ENCODE measurements around the gene CLDN7.
A peak's percentile ranks its signal among the peaks of the same experiment; 100 is the strongest.

The CLDN7 gene

DNA sequence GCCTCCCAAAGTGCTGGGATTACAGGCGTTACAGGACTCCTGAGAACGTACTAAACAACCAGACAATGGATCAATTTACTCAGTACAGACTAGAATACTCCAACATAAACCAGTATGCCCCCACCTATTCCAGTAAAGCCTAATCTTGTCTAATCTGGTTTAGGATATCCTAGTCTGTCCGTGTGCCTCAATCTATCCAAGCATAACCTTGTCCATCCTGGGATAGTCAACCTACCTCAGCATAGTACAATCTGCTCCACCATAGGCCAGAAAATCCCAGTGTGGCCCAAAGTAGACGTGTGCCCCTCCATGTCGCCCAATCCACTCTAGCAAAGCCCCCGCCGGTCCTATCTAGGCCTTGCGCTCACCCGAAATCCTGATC, 28.6 kb downstream of the CLDN7 start:
- peak overlapping the region; percentile 71 for H3K4me3 ChIP-seq (ENCODE audit: insufficient read length, low read depth)
- H3K4me1 ChIP-seq (ENCODE audit: insufficient read depth, insufficient read length), result peaks cover 10% of the 10 kb centered on the region
- no peaks in the 10 kb centered on the region for H3K27me3 ChIP-seq (ENCODE audit: insufficient read depth, insufficient read length)
- no peaks in the 10 kb centered on the region for H3K9me3 ChIP-seq (ENCODE audit: insufficient read depth, low read length)
- peak overlapping the region; percentile 79 for H3K9ac ChIP-seq (ENCODE audit: insufficient read length, low read depth)
- TF ChIP-seq ZNF274 (IDR thresholded peaks at IDR 0.05; ENCODE audit: low read depth, low read length) (no peak), SUZ12 (IDR thresholded peaks at IDR 0.05; ENCODE audit: extremely low read depth, insufficient read depth, insufficient read length) (no peak), YY1 (IDR thresholded peaks at IDR 0.05; ENCODE audit: insufficient read depth, insufficient read length) (no peak)
- peaks cover 55% of the 10 kb centered on the region for H3K36me3 ChIP-seq (ENCODE audit: insufficient read depth, insufficient read length, low read length)
- DNase-seq (ENCODE audit: low read depth, low spot score), result no peak

DNA sequence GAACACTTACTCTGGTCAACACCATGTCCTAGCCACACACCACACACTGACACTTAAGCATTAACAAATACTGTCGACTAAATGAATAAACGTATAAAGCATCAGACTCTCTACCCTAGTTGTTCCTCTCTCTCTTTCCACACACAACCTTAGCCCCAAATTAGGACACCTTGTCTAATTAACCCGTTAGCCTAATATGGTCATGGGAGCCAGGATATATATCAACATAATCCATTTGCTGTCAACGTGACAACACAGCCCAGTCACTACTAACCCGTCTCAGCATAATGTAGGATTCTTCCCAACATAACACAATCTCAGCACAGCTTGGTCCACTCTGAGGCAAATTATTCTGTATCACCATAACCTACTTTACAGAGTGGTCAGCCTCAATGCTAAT, 30.2 kb downstream of the CLDN7 start:
- Histone ChIP-seq H3K9me3 (ENCODE audit: insufficient read depth, low read length) (no peaks in the 10 kb centered on the region), H3K27me3 (ENCODE audit: insufficient read depth, insufficient read length) (no peaks in the 10 kb centered on the region), H3K9ac (ENCODE audit: insufficient read length, low read depth) (no peak overlapping the region), H3K4me3 (ENCODE audit: insufficient read length, low read depth) (peak overlapping the region; percentile 26), H3K36me3 (ENCODE audit: insufficient read depth, insufficient read length, low read length) (peaks cover 65% of the 10 kb centered on the region), H3K4me1 (ENCODE audit: insufficient read depth, insufficient read length) (peaks cover 10% of the 10 kb centered on the region)
- TF ChIP-seq ZNF274 (IDR thresholded peaks at IDR 0.05; ENCODE audit: low read depth, low read length) (no peak), YY1 (IDR thresholded peaks at IDR 0.05; ENCODE audit: insufficient read depth, insufficient read length) (no peak), SUZ12 (IDR thresholded peaks at IDR 0.05; ENCODE audit: extremely low read depth, insufficient read depth, insufficient read length) (no peak)
- no peak for DNase-seq (ENCODE audit: low read depth, low spot score)

DNA sequence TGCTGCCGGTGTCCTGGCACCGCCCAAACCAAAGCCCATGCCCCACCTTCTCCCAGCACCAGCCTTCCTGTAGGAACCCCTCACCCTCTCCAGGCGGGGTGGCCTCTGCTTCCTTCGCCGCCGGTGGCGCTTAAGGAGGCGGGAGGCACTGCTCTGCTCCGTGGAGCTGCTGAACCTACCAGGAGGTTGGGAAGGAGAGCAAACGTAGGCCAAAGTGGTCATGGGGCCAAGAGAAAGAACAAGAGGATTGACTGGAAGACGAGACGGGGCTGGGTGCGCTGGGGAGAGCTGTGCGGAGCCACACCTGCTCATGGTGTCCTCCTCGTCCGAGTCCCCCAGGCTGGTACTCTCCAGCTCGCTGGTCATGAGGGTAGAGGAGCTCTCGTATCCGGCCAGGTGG, 32.8 kb downstream of the CLDN7 start:
- Histone ChIP-seq H3K9me3 (ENCODE audit: insufficient read depth, low read length) (no peaks in the 10 kb centered on the region), H3K36me3 (ENCODE audit: insufficient read depth, insufficient read length, low read length) (peaks cover 65% of the 10 kb centered on the region), H3K4me1 (ENCODE audit: insufficient read depth, insufficient read length) (peaks cover 6% of the 10 kb centered on the region), H3K9ac (ENCODE audit: insufficient read length, low read depth) (no peak overlapping the region), H3K27me3 (ENCODE audit: insufficient read depth, insufficient read length) (no peaks in the 10 kb centered on the region), H3K4me3 (ENCODE audit: insufficient read length, low read depth) (no peak overlapping the region)
- TF ChIP-seq SUZ12 (IDR thresholded peaks at IDR 0.05; ENCODE audit: extremely low read depth, insufficient read depth, insufficient read length) (no peak), YY1 (IDR thresholded peaks at IDR 0.05; ENCODE audit: insufficient read depth, insufficient read length) (no peak), ZNF274 (IDR thresholded peaks at IDR 0.05; ENCODE audit: low read depth, low read length) (no peak)
- DNase-seq (ENCODE audit: low read depth, low spot score), result no peak

DNA sequence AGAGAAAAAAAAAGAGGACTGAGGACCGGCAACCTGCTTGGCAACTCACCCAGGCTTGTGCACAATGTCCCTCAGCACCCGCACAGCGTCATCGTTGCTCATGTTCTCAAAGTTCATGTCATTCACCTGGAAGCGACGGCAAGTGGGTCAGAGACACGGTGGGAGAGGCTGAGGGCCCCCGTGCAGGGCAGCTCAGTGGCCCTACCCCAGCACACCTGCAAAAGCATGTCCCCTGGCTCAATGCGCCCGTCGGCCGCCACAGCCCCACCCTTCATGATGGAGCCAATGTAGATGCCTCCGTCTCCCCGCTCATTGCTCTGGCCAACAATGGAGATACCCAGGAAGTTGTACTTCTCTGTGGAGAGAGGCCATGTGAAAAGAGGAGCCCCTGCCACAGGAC, 33.4 kb downstream of the CLDN7 start:
- DNase-seq (ENCODE audit: low read depth, low spot score), result no peak
- Histone ChIP-seq H3K9me3 (ENCODE audit: insufficient read depth, low read length) (no peaks in the 10 kb centered on the region), H3K9ac (ENCODE audit: insufficient read length, low read depth) (no peak overlapping the region), H3K4me3 (ENCODE audit: insufficient read length, low read depth) (no peak overlapping the region), H3K27me3 (ENCODE audit: insufficient read depth, insufficient read length) (no peaks in the 10 kb centered on the region), H3K36me3 (ENCODE audit: insufficient read depth, insufficient read length, low read length) (peaks cover 69% of the 10 kb centered on the region), H3K4me1 (ENCODE audit: insufficient read depth, insufficient read length) (peaks cover 8% of the 10 kb centered on the region)
- no peak for TF ChIP-seq ZNF274 (IDR thresholded peaks at IDR 0.05; ENCODE audit: low read depth, low read length)
- no peak for TF ChIP-seq SUZ12 (IDR thresholded peaks at IDR 0.05; ENCODE audit: extremely low read depth, insufficient read depth, insufficient read length)
- TF ChIP-seq YY1 (IDR thresholded peaks at IDR 0.05; ENCODE audit: insufficient read depth, insufficient read length), result no peak

DNA sequence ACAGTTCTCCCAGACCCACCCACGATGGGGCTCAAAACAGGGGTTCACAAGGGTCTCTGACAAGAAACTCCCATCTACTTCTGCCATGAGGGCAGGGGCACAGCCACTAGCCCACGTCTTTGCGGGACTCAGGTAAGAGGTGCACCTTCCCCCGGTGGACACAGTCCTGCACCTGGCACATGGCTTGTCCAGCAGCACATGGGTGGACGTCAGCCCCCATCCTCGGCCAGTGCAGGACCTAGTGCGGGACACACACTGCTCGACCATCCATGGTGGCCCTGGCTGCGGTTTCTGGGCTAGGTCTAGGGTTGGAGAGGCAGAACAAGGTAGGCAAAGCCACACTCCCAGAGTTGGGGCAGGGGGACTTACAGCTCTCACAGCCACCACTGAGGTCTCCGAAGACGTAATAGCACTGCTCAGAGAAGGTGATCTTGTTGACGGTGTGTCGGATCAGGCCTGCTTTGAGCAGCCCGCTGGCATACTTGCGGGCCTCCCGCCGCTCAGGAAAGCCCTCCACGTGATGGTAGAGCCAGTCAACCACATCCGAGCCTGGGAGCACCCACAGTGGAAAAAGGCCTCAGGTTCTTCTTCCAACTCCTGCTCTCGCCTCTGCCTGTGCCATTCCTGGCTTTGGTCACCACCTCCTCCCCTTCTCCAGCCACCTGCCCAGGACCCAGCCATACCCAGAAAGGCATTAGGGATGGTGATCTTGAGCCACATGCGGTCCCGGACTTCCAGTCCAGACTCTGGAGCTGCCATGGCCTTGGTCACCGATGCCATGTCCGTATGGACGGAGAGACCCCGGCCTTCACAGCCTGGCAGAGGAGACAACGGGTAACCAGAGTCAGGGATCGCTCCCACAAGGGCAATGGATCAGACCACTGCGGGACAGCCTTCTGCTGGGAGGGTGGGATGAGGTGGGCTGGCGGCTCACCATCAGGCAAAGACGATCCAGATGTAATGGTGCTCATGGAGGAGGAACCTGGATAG, 35.3 kb downstream of the CLDN7 start:
- H3K36me3 ChIP-seq (ENCODE audit: insufficient read depth, insufficient read length, low read length), result peaks cover 89% of the 10 kb centered on the region

DNA sequence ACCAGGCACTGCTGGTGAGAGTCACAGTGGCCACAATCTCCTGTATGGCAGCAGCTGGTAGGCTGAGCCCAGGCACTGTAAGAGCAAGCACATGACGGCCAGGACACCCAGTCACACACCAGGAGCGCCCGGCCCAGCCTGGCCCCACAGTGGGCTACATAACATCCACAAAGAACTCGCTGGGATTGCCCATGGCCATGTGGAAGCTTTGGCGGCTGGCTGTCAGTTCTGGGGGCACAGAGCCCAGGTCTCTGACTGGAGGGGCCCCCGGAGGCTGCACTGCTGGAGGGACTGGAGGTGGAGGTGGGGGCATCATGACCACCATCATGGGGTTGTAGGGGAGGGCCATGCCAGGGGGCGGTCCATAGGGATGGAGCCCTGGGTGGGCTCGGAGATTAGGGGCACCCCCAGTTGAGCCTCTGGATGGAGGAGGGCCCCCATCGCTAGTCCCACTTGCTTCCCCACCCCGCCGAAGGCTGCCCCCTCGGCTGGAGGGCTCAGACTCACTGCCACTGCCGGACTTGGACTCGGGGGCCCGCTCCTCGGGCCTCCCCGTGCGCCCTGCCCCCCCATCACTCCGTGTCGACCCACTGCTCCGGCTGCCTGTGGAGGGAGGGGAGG, 36.5 kb downstream of the CLDN7 start:
- no peak for DNase-seq (ENCODE audit: low read depth, low spot score)
- H3K27me3 ChIP-seq (ENCODE audit: insufficient read depth, insufficient read length), result no peaks in the 10 kb centered on the region
- H3K36me3 ChIP-seq (ENCODE audit: insufficient read depth, insufficient read length, low read length), result peaks cover 96% of the 10 kb centered on the region
- peaks cover 20% of the 10 kb centered on the region for H3K4me1 ChIP-seq (ENCODE audit: insufficient read depth, insufficient read length)
- TF ChIP-seq YY1 (IDR thresholded peaks at IDR 0.05; ENCODE audit: insufficient read depth, insufficient read length) (no peak), ZNF274 (IDR thresholded peaks at IDR 0.05; ENCODE audit: low read depth, low read length) (no peak), SUZ12 (IDR thresholded peaks at IDR 0.05; ENCODE audit: extremely low read depth, insufficient read depth, insufficient read length) (no peak)
- no peak overlapping the region for H3K9ac ChIP-seq (ENCODE audit: insufficient read length, low read depth)
- no peak overlapping the region for H3K4me3 ChIP-seq (ENCODE audit: insufficient read length, low read depth)
- H3K9me3 ChIP-seq (ENCODE audit: insufficient read depth, low read length), result no peaks in the 10 kb centered on the region

More for the DNA sequence above, 35.3 kb downstream of the CLDN7 start:
- peaks cover 15% of the 10 kb centered on the region for H3K4me1 ChIP-seq (ENCODE audit: insufficient read depth, insufficient read length)
- no peak overlapping the region for H3K9ac ChIP-seq (ENCODE audit: insufficient read length, low read depth)
- no peaks in the 10 kb centered on the region for H3K9me3 ChIP-seq (ENCODE audit: insufficient read depth, low read length)
- TF ChIP-seq YY1 (IDR thresholded peaks at IDR 0.05; ENCODE audit: insufficient read depth, insufficient read length), result no peak
- TF ChIP-seq ZNF274 (IDR thresholded peaks at IDR 0.05; ENCODE audit: low read depth, low read length), result no peak
- TF ChIP-seq SUZ12 (IDR thresholded peaks at IDR 0.05; ENCODE audit: extremely low read depth, insufficient read depth, insufficient read length), result no peak
- H3K4me3 ChIP-seq (ENCODE audit: insufficient read length, low read depth), result no peak overlapping the region
- DNase-seq (ENCODE audit: low read depth, low spot score), result no peak
- no peaks in the 10 kb centered on the region for H3K27me3 ChIP-seq (ENCODE audit: insufficient read depth, insufficient read length)

DNA sequence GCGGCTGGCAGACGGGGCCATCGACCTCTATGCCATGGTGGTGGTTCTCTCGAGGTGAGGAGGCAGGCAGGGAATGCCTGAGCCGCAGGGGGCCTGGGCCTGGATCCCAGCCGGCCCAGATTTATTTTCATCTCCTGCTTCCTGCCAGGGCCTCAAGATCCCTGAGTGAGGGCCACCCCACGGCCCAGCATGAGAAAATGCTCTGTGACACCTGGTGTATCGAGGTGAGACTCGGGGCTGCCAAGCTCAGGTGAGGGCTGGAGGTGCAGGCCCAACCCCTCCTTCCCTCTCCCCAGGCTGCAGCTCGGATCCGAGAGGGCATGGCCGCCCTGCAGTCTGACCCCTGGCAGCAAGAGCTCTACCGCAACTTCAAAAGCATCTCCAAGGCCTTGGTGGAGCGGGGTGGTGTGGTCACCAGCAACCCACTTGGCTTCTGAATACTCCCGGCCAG, 37.6 kb downstream of the CLDN7 start:
- no peak for TF ChIP-seq SUZ12 (IDR thresholded peaks at IDR 0.05; ENCODE audit: extremely low read depth, insufficient read depth, insufficient read length)
- no peak for TF ChIP-seq YY1 (IDR thresholded peaks at IDR 0.05; ENCODE audit: insufficient read depth, insufficient read length)
- TF ChIP-seq ZNF274 (IDR thresholded peaks at IDR 0.05; ENCODE audit: low read depth, low read length), result no peak
- peaks cover 87% of the 10 kb centered on the region for H3K36me3 ChIP-seq (ENCODE audit: insufficient read depth, insufficient read length, low read length)
- H3K4me3 ChIP-seq (ENCODE audit: insufficient read length, low read depth), result no peak overlapping the region
- no peaks in the 10 kb centered on the region for H3K9me3 ChIP-seq (ENCODE audit: insufficient read depth, low read length)
- DNase-seq (ENCODE audit: low read depth, low spot score), result no peak
- H3K9ac ChIP-seq (ENCODE audit: insufficient read length, low read depth), result no peak overlapping the region
- peaks cover 20% of the 10 kb centered on the region for H3K4me1 ChIP-seq (ENCODE audit: insufficient read depth, insufficient read length)
- no peaks in the 10 kb centered on the region for H3K27me3 ChIP-seq (ENCODE audit: insufficient read depth, insufficient read length)
